Stimulated activated CD8-positive, alpha-beta memory T cell treated with anti-CD3 and anti-CD28 coated beads, Interleukin-7, amount 100 ng/mL, for 24 hours (primary cell): Measurements from ENCODE around the gene CELF2.

Experiments used
- DNase-seq: peaks from one replicate; pipeline ENCODE4 v3.0.0-alpha.2; 2020; ENCODE audit warnings: low read depth

CELF2 gene

GRCh38 chr10:11274452-11274851, 256.8 kb downstream of the CELF2 start:
- no peak for DNase-seq

- DNase-seq: no peak
Observed at GRCh38 chr10:11275651-11276050, 258.0 kb downstream of the CELF2 start.

- DNase-seq: no peak
Observed at GRCh38 chr10:11276449-11276990, 258.8 kb downstream of the CELF2 start.

- no peak for DNase-seq
Observed at GRCh38 chr10:11279314-11279713, 261.6 kb downstream of the CELF2 start.

GRCh38 chr10:11280187-11280932, 262.7 kb downstream of the CELF2 start:
- DNase-seq: no peak

GRCh38 chr10:11282156-11282555, 264.5 kb downstream of the CELF2 start:
- no peak for DNase-seq

GRCh38 chr10:11282661-11283060, 265.0 kb downstream of the CELF2 start:
- no peak for DNase-seq

GRCh38 chr10:11284291-11285085, 266.8 kb downstream of the CELF2 start:
- no peak for DNase-seq

- DNase-seq: no peak
Observed at GRCh38 chr10:11285171-11285570, 267.5 kb downstream of the CELF2 start.

GRCh38 chr10:11286261-11286852, 268.7 kb downstream of the CELF2 start:
- no peak for DNase-seq

- DNase-seq: no peak
Observed at GRCh38 chr10:11288302-11288701, 270.6 kb downstream of the CELF2 start.

GRCh38 chr10:11290156-11290890, 272.7 kb downstream of the CELF2 start:
- DNase-seq: no peak

- DNase-seq: no peak
Observed at GRCh38 chr10:11292576-11293302, 275.1 kb downstream of the CELF2 start.

- no peak for DNase-seq
Observed at GRCh38 chr10:11293332-11293731, 275.7 kb downstream of the CELF2 start.

GRCh38 chr10:11294831-11295450, 277.3 kb downstream of the CELF2 start:
- no peak for DNase-seq

GRCh38 chr10:11295492-11295891, 277.8 kb downstream of the CELF2 start:
- no peak for DNase-seq

GRCh38 chr10:11297136-11297535, 279.5 kb downstream of the CELF2 start:
- DNase-seq: no peak

- DNase-seq: no peak
Observed at GRCh38 chr10:11298116-11298515, 280.4 kb downstream of the CELF2 start.

- no peak for DNase-seq
Observed at GRCh38 chr10:11299125-11299524, 281.5 kb downstream of the CELF2 start.

GRCh38 chr10:11300026-11300425, 282.4 kb downstream of the CELF2 start:
- no peak for DNase-seq

- no peak for DNase-seq
Observed at GRCh38 chr10:11300563-11300962, 282.9 kb downstream of the CELF2 start.
